GM10266 (cell line): Measurements from ENCODE around the gene KIAA0319L.

Experiments
- DNase-seq: peaks from one replicate; pipeline ENCODE4 v3.0.0; 2012; ENCODE audit errors: extremely low spot score
- TF ChIP-seq, protein P1 (sequence below): IDR thresholded peaks from 2 replicates; pipeline ENCODE4 v1.5.1; 2012; ENCODE audit warnings: mild to moderate bottlenecking, low read depth; ENCODE audit not compliant: control insufficient read depth, insufficient read depth; ENCODE audit errors: missing control alignments

KIAA0319L gene

GRCh38 chr1:35598895-35599294 lies 41.7 kb upstream of the KIAA0319L start:
- DNase-seq, result no peak

GRCh38 chr1:35597870-35598269 lies 40.7 kb upstream of the KIAA0319L start:
- TF ChIP-seq, protein P1, sequence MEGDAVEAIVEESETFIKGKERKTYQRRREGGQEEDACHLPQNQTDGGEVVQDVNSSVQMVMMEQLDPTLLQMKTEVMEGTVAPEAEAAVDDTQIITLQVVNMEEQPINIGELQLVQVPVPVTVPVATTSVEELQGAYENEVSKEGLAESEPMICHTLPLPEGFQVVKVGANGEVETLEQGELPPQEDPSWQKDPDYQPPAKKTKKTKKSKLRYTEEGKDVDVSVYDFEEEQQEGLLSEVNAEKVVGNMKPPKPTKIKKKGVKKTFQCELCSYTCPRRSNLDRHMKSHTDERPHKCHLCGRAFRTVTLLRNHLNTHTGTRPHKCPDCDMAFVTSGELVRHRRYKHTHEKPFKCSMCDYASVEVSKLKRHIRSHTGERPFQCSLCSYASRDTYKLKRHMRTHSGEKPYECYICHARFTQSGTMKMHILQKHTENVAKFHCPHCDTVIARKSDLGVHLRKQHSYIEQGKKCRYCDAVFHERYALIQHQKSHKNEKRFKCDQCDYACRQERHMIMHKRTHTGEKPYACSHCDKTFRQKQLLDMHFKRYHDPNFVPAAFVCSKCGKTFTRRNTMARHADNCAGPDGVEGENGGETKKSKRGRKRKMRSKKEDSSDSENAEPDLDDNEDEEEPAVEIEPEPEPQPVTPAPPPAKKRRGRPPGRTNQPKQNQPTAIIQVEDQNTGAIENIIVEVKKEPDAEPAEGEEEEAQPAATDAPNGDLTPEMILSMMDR, result no peak
- DNase-seq, result no peak

More at GRCh38 chr1:35598895-35599294, 41.7 kb upstream of the KIAA0319L start:
- TF ChIP-seq, protein P1, result no peak

DNA sequence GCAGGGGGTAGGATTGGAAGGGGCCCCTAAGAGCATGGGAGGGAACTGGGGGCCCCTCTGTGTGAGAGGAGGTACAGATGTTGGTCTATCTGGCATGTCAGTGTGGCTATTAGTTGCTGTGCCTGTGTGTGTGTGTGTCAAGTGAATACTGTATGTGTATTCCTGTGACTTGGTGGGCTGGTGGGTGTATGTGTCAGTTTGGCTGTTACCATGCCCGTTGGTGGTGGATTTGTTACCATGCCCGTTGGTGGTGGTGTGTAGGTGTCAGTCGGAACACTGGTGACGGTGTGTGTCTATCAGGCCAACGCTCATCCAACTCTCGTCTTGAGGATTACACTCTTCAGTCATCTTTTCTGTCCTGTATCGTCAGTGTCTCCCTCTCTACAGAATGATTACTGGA lies 38.5 kb upstream of the KIAA0319L start:
- TF ChIP-seq, protein P1, result no peak
- DNase-seq, result no peak

- DNase-seq, result no peak
- TF ChIP-seq, protein P1, result no peak
Observed at GRCh38 chr1:35594005-35594760, 37.0 kb upstream of the KIAA0319L start.

GRCh38 chr1:35592991-35593769 lies 36.0 kb upstream of the KIAA0319L start:
- TF ChIP-seq, protein P1, result no peak

GRCh38 chr1:35591211-35591610 lies 34.0 kb upstream of the KIAA0319L start:
- DNase-seq, result no peak
- TF ChIP-seq, protein P1, result no peak

More at GRCh38 chr1:35592991-35593769, 36.0 kb upstream of the KIAA0319L start:
- DNase-seq, result no peak
